ENCODE results near the gene SLC22A3.

GRCh38 chr6:160337991-160338390, 10.2 kb upstream of the SLC22A3 start:
- TF ChIP-seq, protein P1, sequence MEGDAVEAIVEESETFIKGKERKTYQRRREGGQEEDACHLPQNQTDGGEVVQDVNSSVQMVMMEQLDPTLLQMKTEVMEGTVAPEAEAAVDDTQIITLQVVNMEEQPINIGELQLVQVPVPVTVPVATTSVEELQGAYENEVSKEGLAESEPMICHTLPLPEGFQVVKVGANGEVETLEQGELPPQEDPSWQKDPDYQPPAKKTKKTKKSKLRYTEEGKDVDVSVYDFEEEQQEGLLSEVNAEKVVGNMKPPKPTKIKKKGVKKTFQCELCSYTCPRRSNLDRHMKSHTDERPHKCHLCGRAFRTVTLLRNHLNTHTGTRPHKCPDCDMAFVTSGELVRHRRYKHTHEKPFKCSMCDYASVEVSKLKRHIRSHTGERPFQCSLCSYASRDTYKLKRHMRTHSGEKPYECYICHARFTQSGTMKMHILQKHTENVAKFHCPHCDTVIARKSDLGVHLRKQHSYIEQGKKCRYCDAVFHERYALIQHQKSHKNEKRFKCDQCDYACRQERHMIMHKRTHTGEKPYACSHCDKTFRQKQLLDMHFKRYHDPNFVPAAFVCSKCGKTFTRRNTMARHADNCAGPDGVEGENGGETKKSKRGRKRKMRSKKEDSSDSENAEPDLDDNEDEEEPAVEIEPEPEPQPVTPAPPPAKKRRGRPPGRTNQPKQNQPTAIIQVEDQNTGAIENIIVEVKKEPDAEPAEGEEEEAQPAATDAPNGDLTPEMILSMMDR (conservative IDR thresholded peaks at IDR 0.05) = no peak
- TF ChIP-seq ZFX (IDR thresholded peaks at IDR 0.05) = no peak
